Right lung (tissue), 10 donors: ENCODE measurements around the gene C1GALT1C1L. TPM values are rescaled to one million over a fixed set of nuclear protein-coding genes. Genes with fewer than 3 reads are reported as not detected.
"Not testable (repeated sequence)": the region's sequence is repeated elsewhere in the genome, so short reads cannot be mapped to it uniquely, and the experiment has no call there.

ENCODE experiments used
- DNase-seq, 2 donors: peaks; one replicate each; pipeline ENCODE4 v3.0.0-alpha.2; 2013
- long read RNA-seq, 8 donors: transcript quantifications; one replicate each; lab custom pipeline, GENCODE V29; 2026
- polyA plus RNA-seq, 5 donors: library from polyadenylated mRNA; unstranded; fragments of 120-200 nt; gene quantifications; one replicate each; pipeline versions ENCODE4 v1.2.1 to v1.2.3, GENCODE V29; 2013; ENCODE audit warnings: inconsistent platforms in 1 of 5, low replicate concordance in 1 of 5; ENCODE audit not compliant: insufficient read length in 5 of 5, insufficient read depth in 1 of 5

The C1GALT1C1L gene
- 1 to 10 TPM; 1.6 to 2.8 (median 2.4) TPM for polyA plus RNA-seq
- long read RNA-seq, donor 1, transcript C1GALT1C1L-201 (1 exons, 1,172 nt), result major isoform, 6 of 377 reads
- long read RNA-seq, donor 1, partial matches to known transcripts, result 330 of 377 reads
- long read RNA-seq, donor 1, other reads (novel, unspliced or antisense), result 41 of 377 reads
- long read RNA-seq, donor 2, partial matches to known transcripts, result 0 of 3 reads
- long read RNA-seq, donor 2, other reads (novel, unspliced or antisense), result 0 of 3 reads
- long read RNA-seq, donor 3, transcript C1GALT1C1L-201 (1 exons, 1,172 nt), result major isoform, 6 of 6 reads
- long read RNA-seq, donor 3, partial matches to known transcripts, result 0 of 6 reads
- long read RNA-seq, donor 3, other reads (novel, unspliced or antisense), result 0 of 6 reads
- long read RNA-seq, donor 4, partial matches to known transcripts, result 0 of 4 reads
- long read RNA-seq, donor 4, other reads (novel, unspliced or antisense), result 0 of 4 reads
- long read RNA-seq, donor 5, partial matches to known transcripts, result 0 of 3 reads
- long read RNA-seq, donor 5, other reads (novel, unspliced or antisense), result 0 of 3 reads
- long read RNA-seq, donor 6, transcript C1GALT1C1L-201 (1 exons, 1,172 nt), result major isoform, 6 of 6 reads
- long read RNA-seq, donor 6, partial matches to known transcripts, result 0 of 6 reads
- long read RNA-seq, donor 6, other reads (novel, unspliced or antisense), result 0 of 6 reads
- long read RNA-seq, donor 7, partial matches to known transcripts, result 0 of 4 reads
- long read RNA-seq, donor 7, other reads (novel, unspliced or antisense), result 0 of 4 reads
- long read RNA-seq, donor 8, result 0 reads

DNA sequence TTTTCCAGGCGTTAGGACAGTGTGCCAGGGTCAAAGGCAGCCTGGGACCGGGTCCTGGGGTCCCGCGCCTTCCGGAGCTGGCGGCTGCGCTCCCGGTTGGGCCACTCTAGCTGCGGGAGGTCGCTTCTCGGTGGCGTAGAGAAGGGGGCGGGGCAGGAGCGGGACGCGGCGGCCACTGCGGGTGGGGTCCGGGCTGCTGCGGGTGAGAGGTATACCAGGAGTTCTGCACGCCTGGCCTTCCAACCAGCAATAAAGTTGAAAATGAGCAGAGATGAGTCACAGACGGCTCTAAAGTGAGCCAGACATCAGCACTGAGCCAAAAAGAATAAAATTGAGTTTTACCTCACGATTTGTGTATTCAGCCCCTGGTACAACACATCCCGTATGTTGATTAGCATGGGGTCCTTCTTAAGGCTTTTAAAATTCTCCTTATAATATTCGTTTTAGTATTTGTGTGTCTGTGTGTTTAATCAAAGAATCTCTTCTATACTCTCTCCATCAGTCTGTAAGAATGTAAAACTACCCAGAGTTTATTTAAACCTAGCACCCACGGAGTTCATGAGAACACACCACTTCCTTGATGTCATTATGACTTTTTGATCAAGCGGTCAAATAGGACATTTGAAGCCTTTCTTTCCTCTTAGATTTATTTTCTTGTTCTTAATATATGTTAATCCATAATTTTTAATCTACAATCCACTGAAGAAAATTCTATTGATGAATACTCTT, at the start of gene C1GALT1C1L:
Gene C1GALT1C1L, minus strand, starts transcription at position 108 of the 729 bp plus-strand sequence. Its CDS starts 107 bp downstream, at position 1.
- peak; percentile 17 to 35 for DNase-seq

DNA sequence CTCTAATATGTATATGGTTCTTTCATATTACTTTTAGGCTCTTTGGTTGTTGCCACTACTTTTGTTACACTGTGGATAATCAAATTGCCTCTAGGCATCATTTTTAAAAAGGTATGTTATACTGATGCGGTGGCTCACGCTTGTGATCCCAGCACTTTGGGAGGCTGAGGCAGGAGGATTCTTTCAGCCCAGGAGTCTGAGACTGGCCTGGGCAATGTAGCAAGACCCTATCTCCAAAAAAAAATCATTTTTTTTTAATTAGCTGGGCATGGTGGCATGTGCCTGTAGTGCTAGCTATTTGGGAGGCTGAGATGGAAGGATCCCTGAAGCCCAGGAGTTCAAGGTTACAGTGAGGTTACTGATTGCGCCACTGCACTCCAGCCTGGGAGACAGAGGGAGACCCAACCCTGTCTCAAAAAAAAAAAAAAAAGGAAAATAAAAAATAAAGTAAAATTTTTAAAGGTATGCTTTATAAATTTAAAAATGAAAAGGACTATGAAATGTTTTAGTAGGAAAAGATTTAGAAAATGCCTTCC, 49.5 kb upstream of the C1GALT1C1L start:
- no peak for DNase-seq

DNA sequence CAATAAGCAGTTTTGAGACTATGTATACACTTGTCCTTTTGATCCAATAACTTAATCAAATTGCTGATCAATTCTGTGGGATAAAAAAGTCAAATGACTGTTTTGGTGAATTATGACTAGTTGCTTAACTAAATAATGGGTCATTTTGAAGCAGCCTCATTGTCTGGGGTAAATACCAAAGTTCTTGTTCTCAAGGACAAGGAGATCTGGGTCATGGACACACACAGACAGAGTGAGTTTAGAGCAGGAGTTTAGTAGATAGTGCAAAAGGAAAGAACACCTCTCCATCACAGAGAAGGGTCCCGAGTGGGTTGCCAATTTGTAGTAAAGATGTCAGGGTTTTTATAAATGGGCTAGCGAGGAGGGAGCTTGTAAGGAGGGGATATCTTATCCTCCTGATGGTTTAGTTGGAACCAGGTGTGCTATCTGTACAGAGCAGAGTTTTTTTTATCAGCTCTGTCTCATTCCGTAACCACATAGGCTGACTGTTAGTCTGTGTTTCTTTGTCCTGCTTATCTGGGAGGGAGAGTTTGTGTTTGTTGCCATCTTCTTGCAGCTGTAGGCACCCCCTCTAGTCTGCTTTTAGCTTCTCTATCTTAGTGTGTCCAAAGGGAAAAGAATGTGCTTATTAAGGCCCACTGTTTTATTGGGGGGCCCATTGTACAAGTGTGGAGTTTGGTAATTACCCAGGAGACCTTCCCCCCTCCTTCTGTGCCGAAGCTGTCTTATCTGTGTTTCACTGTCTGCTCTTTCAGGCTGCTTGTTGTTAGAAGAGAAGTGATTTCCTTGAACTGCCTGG, 48.7 kb upstream of the C1GALT1C1L start:
- DNase-seq, result no peak

DNA sequence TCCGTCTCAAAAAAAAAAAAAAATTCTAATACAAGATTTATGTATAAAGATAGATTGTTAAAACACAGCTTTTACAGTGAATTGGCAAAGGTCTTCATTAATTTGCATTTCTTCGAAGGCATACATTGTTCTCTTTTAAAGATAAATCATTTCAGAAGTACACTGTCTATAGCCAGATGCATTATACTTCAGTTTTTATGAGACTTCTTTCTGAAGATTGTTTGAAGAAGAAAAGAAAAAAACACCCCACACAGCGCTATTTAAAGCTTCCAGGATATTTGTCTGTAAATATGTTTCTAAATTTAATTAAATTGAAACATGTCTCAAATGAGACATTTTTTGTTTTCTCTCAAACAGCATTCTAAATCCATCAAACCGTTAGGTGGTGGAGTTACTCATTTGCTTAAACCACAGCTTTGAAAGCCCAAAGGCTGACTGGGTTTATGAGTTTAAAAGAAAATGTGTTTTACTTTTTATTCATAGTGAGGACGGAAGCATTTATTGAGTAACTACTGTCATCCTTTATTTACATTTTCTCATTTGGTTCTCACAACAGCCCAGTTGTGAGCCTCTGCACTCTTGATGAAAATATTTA, 42.4 kb upstream of the C1GALT1C1L start:
- no peak for DNase-seq

DNA sequence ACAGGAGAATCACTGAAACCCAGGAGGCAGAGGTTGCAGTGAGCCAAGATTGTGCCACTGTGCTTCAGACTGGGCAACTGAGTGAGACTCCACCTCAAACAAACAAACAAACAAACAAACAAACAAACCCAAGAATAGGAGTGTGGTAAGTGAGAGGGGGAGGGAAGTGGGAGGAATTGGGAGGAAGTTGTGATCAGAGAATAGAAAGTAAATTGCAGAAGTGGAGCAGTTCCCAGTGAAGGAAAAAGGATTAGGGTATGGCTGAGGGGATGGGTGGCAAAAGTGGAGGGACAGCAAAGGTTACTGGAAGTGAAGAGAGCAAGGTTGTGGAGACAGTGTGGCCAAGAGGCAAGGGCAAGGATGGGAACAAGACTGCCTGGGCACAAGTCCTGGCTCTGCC, 41.1 kb upstream of the C1GALT1C1L start:
- no peak for DNase-seq

DNA sequence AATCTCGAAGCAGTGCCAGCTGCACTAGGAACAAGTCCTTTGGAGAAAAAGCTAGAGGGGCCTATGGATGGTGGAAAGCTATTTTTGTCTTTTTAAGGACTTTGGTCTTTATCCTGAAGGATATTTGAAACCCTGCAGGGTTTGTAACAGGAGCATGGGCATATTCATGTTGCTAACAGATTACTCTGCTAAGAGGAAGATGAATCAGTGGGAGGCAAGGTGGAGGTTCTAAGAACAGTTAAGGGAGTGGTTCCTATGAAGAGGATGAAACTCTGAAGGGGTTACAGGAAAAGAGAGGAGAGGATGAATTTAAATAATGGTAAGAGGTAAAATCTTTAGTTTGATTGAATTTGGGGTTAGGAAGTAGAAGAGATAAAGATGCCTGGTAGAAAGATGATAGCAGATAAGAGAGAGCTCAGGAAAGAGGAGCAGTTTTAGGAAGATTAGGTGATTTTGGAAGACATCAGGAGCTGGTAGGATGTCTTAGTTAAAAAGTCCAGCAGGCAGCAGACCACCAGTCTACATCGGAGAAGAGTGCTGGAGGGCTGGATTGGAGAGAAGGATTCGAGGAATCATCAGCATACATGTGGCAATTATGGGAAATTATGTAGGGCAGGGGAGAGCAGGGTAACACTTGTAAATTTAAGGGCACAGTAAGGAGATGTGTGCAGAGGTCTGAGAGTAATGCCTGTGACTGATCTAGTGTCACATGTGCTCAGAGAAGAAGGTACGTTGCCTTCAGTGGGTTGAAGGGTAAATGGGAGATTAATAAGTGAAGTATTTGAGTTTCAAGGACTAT, 39.3 kb upstream of the C1GALT1C1L start:
- DNase-seq, result no peak

DNA sequence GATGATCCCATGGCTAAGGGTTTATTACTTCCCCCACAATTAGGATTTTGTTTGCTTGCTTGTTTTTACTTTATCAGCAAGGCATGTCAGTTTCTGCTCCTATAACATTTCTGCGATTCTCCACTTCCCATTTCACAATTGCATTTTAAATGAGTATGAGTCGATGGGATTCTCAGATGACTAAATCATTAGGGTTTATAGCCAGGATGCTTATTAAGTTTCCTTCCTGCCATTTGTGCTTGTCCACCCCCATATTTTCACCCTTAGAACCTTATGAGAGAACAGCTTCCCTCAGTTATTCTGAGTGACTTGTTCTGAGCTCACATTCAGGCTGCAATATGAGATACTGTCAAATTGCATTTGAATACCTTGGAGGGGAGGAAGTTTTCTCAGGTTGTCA, 37.9 kb upstream of the C1GALT1C1L start:
- no peak for DNase-seq

DNA sequence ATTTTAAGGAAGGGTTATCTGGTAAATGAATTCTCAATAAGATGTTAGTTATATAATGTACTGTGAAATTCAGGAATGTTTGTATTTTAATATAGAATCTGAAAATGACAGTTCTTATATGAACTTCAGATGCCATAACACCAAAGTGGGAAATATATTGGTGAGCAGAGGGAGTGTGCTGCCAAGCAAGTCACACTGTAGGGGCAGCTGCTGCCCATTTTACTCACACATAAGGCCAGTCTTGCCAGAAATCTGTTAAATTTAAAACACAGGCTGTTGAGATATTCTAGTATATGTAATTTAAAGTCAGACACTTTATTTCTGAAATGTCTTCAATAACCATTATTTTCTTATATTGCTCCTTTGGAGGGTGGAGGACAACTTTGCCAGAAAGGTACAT, 34.6 kb upstream of the C1GALT1C1L start:
- no peak for DNase-seq

DNA sequence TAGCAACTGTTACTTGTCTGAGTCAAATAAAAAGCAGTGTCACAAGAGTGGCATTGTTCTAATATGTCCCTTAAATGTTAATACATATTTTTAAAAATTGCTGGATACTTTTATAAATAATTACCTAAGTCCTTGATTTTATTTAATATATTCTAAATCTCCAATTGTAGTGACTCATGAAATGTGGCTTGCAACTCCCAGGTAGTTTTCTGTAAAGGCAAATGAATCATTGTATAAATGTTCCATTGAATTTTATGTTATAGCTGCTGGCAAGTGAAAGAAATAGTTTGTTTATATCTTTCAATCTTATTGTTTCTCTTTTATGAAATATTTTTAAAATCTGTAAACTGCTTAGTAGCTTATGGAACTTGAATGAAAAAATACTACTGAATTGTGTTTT, 32.7 kb upstream of the C1GALT1C1L start:
- DNase-seq, result no peak

DNA sequence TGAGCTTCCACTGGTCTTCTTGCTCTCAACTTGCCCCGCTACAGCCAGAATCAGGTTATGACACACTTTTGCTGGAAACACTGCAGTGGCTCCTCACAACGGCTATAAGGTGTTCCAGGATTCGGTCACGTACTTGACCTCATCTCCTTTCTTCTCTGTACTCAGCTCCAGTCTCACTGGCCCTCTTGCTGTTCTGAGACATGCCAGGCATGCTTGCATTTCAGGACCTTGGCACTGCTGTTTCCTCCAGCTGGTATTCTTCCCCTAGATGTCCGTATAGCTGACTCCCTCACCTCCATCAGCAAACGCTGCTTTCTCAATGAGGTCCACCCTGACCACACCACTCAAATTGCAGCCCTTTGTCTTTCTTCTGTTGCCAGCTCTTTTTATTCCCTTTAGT, 31.9 kb upstream of the C1GALT1C1L start:
- DNase-seq, result peak in 1 of 2 donors; percentile 31

DNA sequence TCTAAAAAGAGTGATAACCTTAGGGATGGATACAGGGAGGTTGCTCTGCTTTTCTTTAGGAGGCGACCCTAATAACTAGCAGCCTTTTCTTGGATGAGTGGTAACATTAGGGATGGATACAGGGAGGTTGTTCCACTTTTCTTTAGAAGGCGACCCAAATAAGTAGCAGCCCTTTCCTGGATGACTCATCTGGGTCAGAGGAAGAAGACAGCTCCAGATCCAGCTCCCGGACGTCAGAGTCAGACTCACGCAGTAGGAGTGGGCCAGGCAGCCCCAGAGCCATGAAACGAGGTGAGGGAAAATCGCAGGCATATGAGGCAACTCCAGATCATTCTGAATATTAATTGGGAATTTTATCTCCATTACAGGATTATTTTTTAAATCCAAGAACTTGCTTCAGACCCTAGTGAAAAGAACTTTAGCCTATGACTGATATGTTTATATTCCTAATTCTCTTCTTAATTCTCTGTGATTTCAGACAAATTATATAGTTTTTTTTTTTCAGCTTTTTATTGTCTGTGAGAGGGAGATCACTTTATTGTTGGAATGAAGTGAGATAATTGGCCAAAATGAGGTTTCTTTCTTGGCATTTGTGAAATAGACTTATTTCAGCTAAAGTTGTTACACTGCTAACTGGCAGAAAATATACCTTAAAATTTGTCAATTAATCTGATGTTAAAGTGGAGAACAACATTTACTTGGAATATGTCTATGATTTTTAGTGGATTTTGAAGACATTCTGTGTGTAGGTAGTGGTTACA, 31.2 kb upstream of the C1GALT1C1L start:
- DNase-seq, result peak; percentile 58

DNA sequence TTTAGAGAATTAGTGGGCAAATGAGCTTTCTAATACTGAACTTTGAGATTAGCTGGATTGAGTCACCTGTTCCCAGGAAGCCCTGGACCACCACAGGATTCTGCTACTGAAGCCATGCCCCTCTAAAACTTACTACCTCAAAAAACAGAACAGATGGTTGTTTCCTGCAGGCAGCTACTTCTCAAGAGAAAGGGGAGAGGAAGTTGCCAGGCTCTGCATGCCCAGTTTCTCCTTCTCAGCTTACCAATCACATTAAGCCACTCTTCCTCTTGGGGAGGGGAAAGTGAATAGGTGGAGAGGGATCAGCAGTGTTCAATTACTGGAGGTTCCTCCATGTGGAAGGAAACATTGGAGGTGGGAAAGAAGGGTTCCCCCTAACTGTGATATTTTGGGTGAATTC, 24.9 kb upstream of the C1GALT1C1L start:
- DNase-seq, result no peak

DNA sequence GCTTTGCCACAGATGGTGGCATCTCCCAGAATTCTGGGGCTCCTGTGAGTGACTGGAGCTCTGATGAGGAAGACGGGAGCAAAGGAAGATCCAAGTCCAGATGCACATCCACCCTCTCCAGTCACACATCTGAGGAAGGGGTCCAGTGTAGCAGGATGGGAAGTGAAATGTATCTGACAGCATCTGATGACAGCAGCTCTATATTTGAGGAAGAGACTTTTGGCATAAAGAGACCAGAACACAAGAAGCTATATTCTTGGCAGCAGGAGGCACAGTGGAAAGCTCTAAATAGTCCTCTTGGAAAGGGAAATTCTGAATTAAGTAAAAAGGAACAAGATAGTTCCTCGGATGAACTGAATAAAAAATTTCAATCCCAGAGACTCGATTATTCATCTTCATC, 23.5 kb upstream of the C1GALT1C1L start:
- no peak for DNase-seq

DNA sequence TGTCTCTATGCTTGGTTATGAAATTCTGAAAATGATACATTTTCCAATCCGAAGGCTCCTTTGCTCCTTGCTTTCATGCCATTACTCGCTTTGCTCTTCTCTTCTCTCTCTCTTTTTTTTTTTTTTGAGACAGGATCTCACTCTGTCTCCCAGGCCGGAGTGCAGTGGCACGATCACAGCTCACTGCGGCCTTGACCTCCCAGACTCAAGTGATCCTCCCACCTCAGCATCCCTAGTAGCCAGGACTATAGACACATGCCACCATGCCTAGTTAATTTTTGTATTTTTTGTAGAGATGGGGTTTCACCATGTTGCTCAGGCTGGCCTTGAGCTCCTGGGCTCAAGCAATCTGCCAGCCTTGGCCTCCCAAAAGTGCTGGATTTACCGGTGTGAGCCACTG, 21.9 kb upstream of the C1GALT1C1L start:
- not testable (repeated sequence) for DNase-seq

DNA sequence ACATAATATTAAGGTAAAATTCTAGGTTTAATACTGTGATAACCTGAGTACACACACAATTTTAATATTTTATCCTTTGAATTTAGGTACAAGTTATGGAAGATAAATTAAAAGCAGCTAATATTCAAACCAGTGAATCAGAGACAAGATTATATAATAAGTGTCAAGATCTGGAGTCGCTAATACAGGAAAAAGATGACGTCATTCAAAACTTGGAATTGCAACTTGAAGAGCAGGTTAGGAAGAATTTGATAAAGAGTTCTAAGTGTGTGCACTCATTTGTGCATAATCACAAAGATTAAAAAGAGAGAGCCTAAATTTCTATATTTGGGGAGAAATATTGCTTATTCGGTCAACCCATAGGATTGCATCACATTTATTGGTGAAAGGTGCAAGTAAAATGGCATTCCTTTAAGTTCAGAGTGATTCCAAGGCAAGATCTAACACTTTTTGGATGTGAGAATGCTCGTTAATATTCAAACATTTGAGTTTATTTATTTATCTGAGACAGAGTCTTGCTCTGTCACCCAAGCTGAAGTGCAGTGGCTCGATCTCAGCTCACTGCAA, 16.3 kb upstream of the C1GALT1C1L start:
- no peak for DNase-seq

DNA sequence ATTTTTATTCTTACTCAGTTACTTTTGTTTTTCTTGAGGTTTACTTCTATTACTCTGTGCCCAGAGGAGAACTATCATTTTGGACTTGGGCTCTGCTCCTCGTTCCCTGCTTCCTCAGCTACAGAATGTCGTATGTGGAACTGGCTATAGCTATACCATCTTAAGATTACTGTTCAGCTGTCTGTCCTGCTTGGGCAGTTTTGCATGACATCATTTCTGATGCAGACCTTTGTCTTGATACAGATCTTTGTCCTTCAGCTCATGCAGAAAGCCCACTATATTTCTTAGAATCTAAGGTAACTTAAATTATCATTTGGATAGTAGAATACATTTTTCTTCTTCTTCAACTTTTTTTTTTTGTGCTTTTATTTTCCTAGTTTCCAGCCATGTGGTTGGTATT, 13.8 kb upstream of the C1GALT1C1L start:
- no peak for DNase-seq

DNA sequence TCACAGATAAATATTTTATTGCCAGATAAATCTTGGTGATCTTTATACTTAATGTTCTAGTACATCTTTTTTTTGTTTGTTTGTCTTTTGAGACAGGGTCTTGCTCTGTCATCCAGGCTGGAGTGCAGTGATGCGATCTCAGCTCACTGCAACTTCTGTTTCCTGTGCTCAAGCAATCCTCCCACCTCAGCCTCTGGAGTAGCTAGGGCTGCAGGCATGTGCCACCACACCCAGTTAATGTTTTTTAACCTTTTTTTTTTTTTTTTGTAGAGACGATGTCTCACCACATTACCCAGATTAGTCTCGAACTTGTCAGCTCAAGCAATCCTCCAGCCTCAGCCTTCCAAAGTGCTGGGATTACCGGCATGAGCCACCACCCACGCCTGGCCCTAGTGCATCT, 9.1 kb upstream of the C1GALT1C1L start:
- no peak for DNase-seq

DNA sequence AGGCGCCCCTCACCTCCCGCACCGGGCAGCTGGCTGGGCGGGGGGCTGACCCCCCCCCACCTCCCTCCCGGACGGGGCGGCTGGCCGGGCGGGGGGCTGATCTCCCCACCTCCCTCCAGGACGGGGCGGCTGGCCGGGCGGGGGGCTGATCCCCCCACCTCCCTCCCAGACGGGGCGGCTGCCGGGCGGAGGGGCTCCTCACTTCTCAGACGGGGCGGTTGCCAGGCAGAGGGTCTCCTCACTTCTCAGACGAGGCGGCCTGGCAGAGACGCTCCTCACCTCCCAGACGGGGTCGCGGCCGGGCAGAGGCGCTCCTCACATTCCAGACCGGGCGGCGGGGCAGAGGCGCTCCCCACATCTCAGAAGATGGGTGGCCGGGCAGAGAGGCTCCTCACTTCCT, 1.6 kb upstream of the C1GALT1C1L start:
- not testable (repeated sequence) for DNase-seq
